Mucosa of descending colon (tissue), 3 donors: ENCODE data around the gene AMOTL2. TPM values are rescaled to one million over a fixed set of nuclear protein-coding genes. Genes with fewer than 3 reads are reported as not detected.

ENCODE experiments used
- ATAC-seq: fragments of 200-7000 bp; cut with Tn5 transposase; one replicate; pipeline ENCODE4 v1.9.1; 2020; ENCODE audit warnings: mild to moderate bottlenecking, moderate library complexity
- DNase-seq, 3 donors: peaks; one replicate each; pipeline ENCODE4 v3.0.0-alpha.2; 2020
- H3K36me3 ChIP-seq: fragments of 200-600 bp; one replicate; pipeline ENCODE4 v1.8.0; 2021; ENCODE audit warnings: low read depth, mild to moderate bottlenecking
- H3K4me1 ChIP-seq: fragments of 200-600 bp; one replicate; pipeline ENCODE4 v1.8.0; 2021; ENCODE audit warnings: low read depth, mild to moderate bottlenecking
- H3K4me3 ChIP-seq: fragments of 200-600 bp; one replicate; pipeline ENCODE4 v1.8.0; 2021; ENCODE audit warnings: mild to moderate bottlenecking
- H3K9me3 ChIP-seq: fragments of 200-600 bp; one replicate; pipeline ENCODE4 v1.8.0; 2021; ENCODE audit warnings: mild to moderate bottlenecking
- CTCF ChIP-seq: fragments of 200-600 bp; IDR thresholded peaks from one replicate; pipeline ENCODE4 v1.8.0; 2022; ENCODE audit warnings: antibody characterized with exemption, mild to moderate bottlenecking
- intact Hi-C, 2 donors: fragments of 100-400 bp; cut with DNase I in 1 of 2; cut with micrococcal nuclease in 1 of 2; formaldehyde crosslinking; loops; one replicate each; pipeline versions ENCODE4 v1.11.0 to v1.11.1; 2022; cut with DNase I, micrococcal nuclease
- total RNA-seq, 3 donors: library from RNA; stranded (reverse); fragmentation: NEBNext Ultra II Directional in 2 of 3; extraction: Animal tissue kit (Norgen Biotek cat#: 25700) in 2 of 3; gene quantifications; one replicate each; pipeline versions ENCODE4 v1.2.1 to v1.2.4, GENCODE V29; 2021 to 2023
- donor health status: DM: no; HTN: no; CAD: no; lungs with moderate emphysema.
- donor health status: DM: no; HTN: no; CAD: no.
- donor health status: DM: no; HTN: yes; CAD: no.

Gene AMOTL2
- total RNA-seq, 3 donors from 2014 or later = 17.9 to 35.1 (median 21.2) TPM

GRCh38 chr3:134394380-134394779, 20.1 kb upstream of the AMOTL2 start:
- intact Hi-C loops = no loop called here
- H3K4me3 ChIP-seq = no peak overlapping the region

GRCh38 chr3:134393074-134393473, 18.8 kb upstream of the AMOTL2 start:
- Histone ChIP-seq H3K4me1 (no peaks in the 10 kb centered on the region), H3K36me3 (no peaks in the 10 kb centered on the region), H3K4me3 (no peak overlapping the region), H3K9me3 (no peaks in the 10 kb centered on the region)
- no peak for DNase-seq
- ATAC-seq = no peak
- TF ChIP-seq CTCF = no peak
- intact Hi-C loops = no loop called here

More at GRCh38 chr3:134394380-134394779, 20.1 kb upstream of the AMOTL2 start:
- ATAC-seq (no peak), DNase-seq (no peak)
- Histone ChIP-seq H3K4me1 (no peaks in the 10 kb centered on the region), H3K36me3 (no peaks in the 10 kb centered on the region), H3K9me3 (no peaks in the 10 kb centered on the region)
- TF ChIP-seq CTCF = no peak

- Histone ChIP-seq H3K36me3 (no peaks in the 10 kb centered on the region), H3K9me3 (no peaks in the 10 kb centered on the region), H3K4me1 (no peaks in the 10 kb centered on the region), H3K4me3 (no peak overlapping the region)
- DNase-seq = no peak
- ATAC-seq = no peak
- intact Hi-C loops = no loop called here
- TF ChIP-seq CTCF = no peak
These were observed 18.2 kb upstream of the AMOTL2 start for GRCh38 chr3:134392336-134392983.

GRCh38 chr3:134389865-134390264, 15.6 kb upstream of the AMOTL2 start:
- ATAC-seq = no peak
- intact Hi-C loops = loop anchor here in 1 of 2 donors (10.0 kb wide), 1 partner anchor 75 kb away; no protein-coding TSS in a partner anchor

GRCh38 chr3:134388788-134389485, 14.7 kb upstream of the AMOTL2 start:
- no peak overlapping the region for H3K4me3 ChIP-seq
- ATAC-seq (peak; percentile 22), DNase-seq (no peak)
- no peaks in the 10 kb centered on the region for H3K9me3 ChIP-seq
- intact Hi-C loops = loop anchor here in 1 of 2 donors (10.0 kb wide), 1 partner anchor 76 kb away; no protein-coding TSS in a partner anchor
- no peak for TF ChIP-seq CTCF
- no peaks in the 10 kb centered on the region for H3K4me1 ChIP-seq
- H3K36me3 ChIP-seq = no peaks in the 10 kb centered on the region

More at GRCh38 chr3:134389865-134390264, 15.6 kb upstream of the AMOTL2 start:
- Histone ChIP-seq H3K4me3 (no peak overlapping the region), H3K9me3 (no peaks in the 10 kb centered on the region), H3K4me1 (no peaks in the 10 kb centered on the region), H3K36me3 (no peaks in the 10 kb centered on the region)
- DNase-seq = no peak
- TF ChIP-seq CTCF = no peak
